CD4-positive, alpha-beta T cell treated with Interferon gamma for 1 hour (primary cell): ENCODE measurements around the gene LSM12.
A peak's percentile ranks its signal among the peaks of the same experiment; 100 is the strongest.
"Not testable (repeated sequence)": the region's sequence is repeated elsewhere in the genome, so short reads cannot be mapped to it uniquely, and the experiment has no call there.

Experiments
- DNase-seq: peaks from one replicate; pipeline ENCODE4 v3.0.0-alpha.2; 2020

Gene LSM12

GRCh38 chr17:44066204-44066930 is at the start of gene LSM12:
TSS of gene LSM12 (minus strand) at chr17:44066671. CDS start at chr17:44066587, 84 bp downstream.
- peak; percentile 87 for DNase-seq

- no peak for DNase-seq
These were observed 49.3 kb upstream of the LSM12 start for GRCh38 chr17:44115585-44116415.

GRCh38 chr17:44113868-44114840 is 47.7 kb upstream of the LSM12 start:
- no peak for DNase-seq

- DNase-seq = no peak
These were observed 46.9 kb upstream of the LSM12 start for GRCh38 chr17:44113382-44113781.

GRCh38 chr17:44112284-44113280 is 46.1 kb upstream of the LSM12 start:
- no peak for DNase-seq

DNA sequence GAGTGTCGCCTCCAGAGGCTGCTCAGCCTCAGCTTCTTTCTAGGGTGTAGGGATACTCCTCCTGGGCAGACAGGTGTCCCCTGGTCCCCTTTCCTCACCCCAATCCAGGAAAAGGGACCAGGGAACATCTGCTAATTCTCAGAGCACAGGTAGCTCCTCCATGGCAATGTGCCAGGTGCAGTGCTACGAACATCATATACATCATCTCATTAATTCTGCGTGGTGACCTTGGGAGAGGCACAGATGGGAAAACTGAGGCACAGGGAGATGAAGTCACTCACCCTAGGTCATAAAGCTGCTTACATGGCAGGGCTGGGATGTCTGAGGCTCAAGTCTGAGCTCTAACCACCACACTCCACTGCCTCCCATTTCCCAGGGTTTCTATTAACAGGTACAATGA is 45.3 kb upstream of the LSM12 start:
- DNase-seq = no peak

DNA sequence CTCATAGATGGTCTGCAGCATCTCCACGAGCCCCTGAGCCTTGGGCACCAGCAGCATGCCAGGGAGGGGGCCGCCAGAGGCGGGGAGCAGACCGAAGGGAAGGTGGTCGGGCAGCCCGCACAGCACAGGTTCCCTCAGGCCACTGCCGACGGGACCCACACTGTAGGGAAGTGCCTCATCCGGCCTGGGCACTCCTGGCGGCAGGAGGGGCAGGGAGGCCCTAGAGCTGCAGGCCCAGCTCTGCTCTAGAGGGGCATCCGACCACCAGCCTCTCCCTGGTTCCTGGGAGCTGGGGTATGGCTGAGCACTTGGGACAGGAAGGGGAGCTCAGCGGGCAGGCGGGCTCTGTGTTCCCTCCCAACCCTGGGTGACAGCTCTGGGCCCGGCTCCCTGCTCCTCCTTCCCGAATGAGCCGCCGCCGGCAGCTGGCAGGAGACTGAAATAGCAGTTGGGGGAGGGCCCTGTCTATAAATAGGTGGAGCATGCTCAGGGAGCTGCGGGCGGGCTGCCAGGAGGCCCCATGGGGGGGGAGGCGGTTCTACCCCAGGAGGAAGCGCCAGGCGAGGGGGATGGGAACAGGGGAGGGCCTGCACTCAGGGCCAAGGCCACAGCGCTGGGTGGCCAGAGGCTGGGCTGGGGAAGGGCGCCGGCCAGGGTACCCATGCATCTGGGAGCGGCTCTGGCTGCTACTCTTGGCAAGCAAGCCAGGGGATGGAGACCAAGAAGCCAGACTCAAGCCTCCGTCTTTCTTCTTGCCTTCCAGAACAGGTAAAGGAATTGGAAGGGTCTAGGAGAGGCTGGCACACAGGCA is 44.6 kb upstream of the LSM12 start:
- peak; percentile 75 for DNase-seq

DNA sequence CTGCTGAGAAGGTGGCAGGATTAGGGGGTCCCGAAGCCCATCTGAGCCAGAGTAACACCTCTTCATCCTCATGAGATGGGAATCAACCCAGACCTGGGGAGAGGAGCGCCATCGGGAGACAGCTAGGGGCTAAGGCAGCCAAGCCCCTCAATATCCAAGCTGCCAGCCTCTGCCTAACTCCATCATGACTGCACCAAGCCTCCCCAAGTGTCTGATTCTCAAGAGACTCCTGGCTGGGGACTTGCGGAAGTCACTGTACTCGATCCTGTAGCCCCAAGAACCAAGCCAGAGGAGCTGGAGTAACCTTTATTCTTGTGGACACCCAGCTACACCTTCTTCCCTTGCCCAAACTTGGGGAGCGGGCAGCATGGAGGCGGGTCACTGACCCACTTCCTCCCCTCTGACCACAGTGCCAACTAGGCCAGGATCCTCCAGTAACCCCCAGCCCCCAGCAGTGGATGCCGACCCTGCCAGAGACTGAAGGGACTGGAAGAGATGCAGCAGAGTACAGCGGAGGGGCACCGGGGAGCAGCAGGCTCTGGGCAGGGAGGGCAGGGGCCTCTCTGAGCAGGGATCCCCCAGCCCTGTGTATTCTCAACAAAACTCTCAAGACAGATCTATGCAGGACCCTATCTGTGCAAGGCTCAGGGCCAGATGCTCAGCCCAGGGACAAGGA is 43.7 kb upstream of the LSM12 start:
- no peak for DNase-seq

- DNase-seq = no peak
These were observed 42.8 kb upstream of the LSM12 start for GRCh38 chr17:44109312-44109630.

GRCh38 chr17:44108440-44109311 is 42.2 kb upstream of the LSM12 start:
- no peak for DNase-seq

GRCh38 chr17:44106801-44107200 is 40.3 kb upstream of the LSM12 start:
- no peak for DNase-seq

DNA sequence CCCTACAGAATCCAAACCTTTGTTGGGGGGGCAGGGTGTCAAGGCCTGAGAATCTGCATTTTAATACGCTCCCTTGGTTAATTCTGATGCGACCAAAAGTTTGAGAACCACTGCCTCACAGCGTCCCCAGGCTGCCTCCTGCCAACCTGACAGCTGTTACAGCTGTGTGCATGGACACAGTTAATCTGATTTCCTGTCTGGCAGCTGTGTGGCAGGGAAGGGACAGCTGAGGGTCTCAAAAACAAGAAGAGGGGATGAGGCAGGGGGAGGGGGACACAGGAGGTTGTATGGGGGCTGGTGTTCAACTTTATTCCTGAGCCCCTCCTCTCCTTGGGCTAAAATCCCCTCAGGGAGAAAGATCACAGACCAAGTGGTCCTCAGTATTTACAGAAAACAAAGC is 39.5 kb upstream of the LSM12 start:
- no peak for DNase-seq

- no peak for DNase-seq
These were observed 39.0 kb upstream of the LSM12 start for GRCh38 chr17:44105483-44105882.

- DNase-seq = no peak
These were observed 36.6 kb upstream of the LSM12 start for GRCh38 chr17:44102849-44103622.

- DNase-seq = not testable (repeated sequence)
These were observed 35.4 kb upstream of the LSM12 start for GRCh38 chr17:44101858-44102257.

GRCh38 chr17:44097110-44097958 is 30.9 kb upstream of the LSM12 start:
- no peak for DNase-seq
